Keratinocyte (primary cell): ENCODE results near the gene ATP13A3.

Experiments
- CTCF ChIP-seq, 3 experiments: IDR thresholded peaks in 1 of 3; conservative IDR thresholded peaks in 1 of 3; optimal IDR thresholded peaks in 1 of 3; 2 replicates in 2 of 3; 3 replicates in 1 of 3; pipeline versions ENCODE3 to v1.5.1; 2011; ENCODE audit warnings: low read length in 3 of 3, mild to moderate bottlenecking in 3 of 3, moderate library complexity in 2 of 3, control low read depth in 1 of 3, inconsistent platforms in 1 of 3; ENCODE audit not compliant: insufficient read depth in 2 of 3; ENCODE audit errors: extremely low read depth in 1 of 3
- EZH2 ChIP-seq: IDR thresholded peaks from one replicate; pipeline ENCODE4 v1.6.1; 2012; ENCODE audit warnings: inconsistent platforms, mild to moderate bottlenecking, low read length, moderate library complexity

GRCh38 chr3:194431554-194431953 lies 55.2 kb downstream of the ATP13A3 start:
- TF ChIP-seq CTCF (optimal IDR thresholded peaks at IDR 0.05 in 1 of 3, IDR thresholded peaks at IDR 0.05 in 1 of 3, conservative IDR thresholded peaks at IDR 0.05 in 1 of 3; ENCODE audit: extremely low read depth in 1 of 3, insufficient read depth in 2 of 3, low read length in 3 of 3): no peak
- TF ChIP-seq EZH2: no peak
